GM19324 (cell line): Measurements from ENCODE around the gene ARL8A.
"Not testable (repeated sequence)": the region's sequence is repeated elsewhere in the genome, so short reads cannot be mapped to it uniquely, and the experiment has no call there.

ENCODE experiments used
- ATAC-seq: cut with Tn5 transposase; IDR thresholded peaks from one replicate; pipeline ENCODE4 v1.9.1; 2021; ENCODE audit warnings: mild to moderate bottlenecking, moderate library complexity; ENCODE audit not compliant: unreplicated experiment, low FRiP score

Gene ARL8A

DNA sequence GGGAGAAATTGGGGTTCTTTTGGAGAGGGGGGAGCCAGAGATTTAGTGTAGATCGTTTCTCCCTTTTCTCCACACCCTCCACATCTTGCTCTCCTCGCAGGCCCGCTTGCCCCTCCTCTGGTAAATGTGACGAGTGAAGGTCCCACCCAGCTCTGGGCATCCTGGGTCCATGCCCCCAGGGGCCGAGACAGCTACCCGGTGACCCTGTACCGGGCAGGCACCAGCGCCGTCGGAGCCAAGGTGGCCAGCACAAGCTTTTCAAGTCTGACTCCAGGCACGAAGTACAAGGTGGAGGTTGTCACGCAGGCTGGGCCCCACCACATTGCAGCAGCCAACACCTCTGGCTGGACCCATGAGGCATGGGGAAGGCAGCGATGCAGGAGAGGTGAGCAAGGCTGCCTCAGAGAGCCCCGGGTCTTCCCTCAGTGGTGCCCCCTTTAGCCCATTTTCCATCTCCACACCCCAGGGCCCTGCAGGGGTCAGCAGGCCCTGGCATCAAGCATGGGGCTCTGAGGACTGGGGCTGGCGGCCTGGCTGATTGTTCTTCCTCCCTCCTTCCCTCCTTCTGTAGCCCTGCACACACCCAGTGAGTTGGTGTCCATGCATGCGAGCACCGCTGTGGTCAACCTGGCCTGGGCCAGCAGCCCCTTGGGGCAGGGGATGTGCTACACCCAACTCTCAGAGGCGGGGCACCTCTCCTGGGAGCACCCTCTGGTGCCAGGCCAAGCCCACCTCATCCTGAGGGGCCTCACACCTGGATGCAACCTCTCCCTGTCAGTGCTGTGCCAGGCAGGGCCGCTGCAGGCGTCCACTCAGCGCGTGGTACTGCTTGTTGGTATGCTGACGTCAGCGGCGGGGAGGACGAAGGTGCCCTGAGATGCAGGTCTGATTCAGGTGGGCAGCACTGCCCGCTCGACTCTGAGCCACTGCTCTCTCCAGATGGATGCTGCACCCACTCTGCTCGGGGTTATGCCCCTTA lies 32.7 kb upstream of the ARL8A start:
- ATAC-seq = no peak

DNA sequence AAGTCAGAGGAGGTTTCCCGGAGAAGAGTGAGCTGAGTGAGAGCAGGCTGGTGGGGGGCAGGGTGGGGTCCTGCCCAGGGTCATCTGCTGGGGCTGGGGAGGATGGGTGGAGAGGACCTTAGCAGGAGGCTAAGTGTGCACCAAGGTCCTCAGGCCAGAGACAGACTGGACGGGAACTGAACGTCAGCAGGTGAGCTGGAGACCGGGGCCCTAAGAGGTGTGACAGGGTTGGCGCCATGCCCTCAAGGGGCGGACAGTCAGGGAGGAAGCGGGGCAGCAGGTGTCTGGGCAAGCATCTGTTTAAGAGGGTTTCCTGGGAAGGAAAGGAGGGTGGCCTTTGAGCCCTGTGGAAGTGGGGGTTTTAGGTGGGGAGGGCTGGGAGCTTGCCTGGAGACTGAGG lies 29.5 kb upstream of the ARL8A start:
- no peak for ATAC-seq

DNA sequence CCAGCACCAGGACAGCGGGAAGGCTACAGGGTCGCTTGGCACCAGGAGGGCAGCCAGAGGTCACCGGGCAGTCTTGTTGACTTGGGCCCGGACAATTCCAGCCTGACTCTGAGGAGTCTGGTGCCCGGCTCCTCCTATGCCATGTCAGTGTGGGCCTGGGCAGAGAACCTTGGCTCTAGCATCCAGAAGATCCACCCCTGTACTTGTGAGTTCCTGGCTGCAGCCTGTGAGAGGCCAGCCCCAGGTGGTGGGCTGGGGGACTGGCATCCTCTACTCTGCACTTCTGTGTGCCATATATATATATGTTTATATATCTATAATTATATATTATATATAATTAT lies 27.4 kb upstream of the ARL8A start:
- no peak for ATAC-seq

DNA sequence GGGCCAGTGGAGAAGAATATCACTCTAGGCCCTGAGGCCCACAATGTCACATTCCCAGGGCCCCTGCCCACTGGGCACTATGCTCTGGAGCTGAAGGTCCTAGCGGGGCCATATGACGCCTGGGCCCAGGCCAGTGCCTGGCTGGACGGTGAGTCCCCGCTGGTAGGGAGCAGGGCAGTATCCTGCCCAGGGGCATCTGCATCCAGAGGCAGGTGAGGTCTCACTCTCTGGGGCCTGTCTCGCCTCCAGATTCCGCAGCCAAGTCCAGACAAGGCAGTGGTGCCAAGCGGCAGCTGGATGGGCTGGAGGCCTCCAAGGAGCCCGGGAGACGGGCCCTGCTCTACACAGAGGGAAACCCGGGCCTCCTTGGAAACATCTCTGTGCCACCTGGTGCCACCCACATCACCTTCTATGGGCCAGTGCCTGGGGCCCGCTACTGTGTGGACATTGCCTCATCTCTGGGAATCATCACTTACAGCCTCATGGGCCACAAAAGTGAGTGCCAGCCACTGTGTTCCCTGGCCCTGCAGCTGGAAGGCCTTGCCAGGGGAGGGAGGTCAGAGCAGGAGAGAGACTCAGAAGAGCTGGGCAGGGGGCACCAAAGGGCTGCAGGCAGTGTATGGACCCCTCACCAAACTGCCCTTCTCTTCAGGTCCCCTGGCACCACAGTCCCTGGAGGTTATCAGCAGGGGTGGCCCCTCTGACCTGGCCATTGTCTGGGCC lies 26.9 kb upstream of the ARL8A start:
- ATAC-seq = no peak

DNA sequence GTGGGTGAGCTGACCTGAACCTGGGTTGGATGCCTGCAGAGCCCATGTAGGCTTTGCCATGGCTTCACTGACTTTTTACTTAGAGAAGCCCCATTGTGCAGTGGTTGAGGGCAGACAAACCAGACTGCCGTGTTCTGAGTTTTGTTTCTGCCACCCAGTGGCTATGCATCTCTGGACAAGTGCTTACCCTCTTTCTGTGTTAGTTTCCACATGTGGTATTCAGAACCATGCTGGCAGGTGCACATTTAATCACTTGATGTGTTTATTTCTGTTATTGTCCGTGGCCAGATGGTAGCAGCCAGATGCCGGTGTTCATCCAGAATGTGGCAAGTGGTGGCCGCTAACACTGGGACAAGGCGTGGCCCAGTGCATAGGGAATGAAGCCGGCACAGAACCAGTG lies 26.2 kb upstream of the ARL8A start:
- no peak for ATAC-seq

DNA sequence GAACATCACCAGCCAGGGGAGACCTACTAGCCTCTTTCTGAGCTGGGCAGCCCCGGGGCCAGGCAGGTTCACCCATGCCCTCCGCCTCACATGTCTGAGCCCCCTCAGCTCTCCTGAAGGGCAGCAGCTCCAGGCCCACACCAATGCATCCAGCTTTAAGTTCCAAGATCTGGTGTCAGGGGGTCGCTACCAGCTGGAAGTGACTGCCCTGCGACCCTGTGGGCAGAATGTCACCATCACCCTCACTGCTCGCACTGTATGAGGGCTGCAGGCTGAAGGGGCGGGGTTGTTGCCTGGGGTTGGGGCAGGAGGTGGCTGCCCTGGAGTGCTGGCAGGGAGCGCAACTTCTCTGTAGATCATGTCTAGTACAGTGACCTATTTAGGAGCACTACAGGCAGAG lies 24.3 kb upstream of the ARL8A start:
- no peak for ATAC-seq

DNA sequence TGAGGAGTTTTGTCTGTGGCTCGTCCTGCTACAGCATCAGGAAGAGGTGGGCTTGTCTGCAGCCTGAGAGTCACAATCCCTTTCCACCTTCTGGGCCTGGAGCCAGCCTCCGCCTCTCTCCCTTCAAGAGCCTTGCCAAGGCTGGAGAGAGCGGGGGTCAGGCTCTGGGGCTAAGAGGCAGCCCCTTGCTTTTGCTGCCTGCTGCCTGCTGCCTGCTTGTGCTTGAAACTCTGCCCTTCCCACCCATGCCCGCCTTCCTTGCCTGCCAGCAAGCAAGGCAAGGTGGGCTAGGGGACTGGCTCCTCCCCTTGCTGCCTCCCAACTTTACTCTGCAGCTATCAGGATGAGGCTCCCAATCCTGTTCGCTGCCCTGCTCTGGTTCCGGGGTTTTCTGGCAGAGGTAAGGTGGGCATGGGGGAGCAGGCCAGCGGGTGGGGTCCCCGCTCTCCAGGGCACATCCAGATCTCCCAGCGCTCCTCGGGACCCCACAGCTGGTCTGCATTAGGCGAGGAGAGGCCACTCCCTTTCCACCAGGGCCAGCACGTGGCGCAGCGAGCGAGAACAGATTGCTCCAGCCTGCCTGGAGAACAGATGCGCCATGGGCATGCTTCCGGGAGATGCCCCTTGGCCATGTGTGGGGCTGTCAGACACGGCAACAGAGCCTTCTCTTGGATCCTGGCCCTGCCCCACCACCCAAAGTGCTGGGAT lies 23.3 kb upstream of the ARL8A start:
- no peak for ATAC-seq

DNA sequence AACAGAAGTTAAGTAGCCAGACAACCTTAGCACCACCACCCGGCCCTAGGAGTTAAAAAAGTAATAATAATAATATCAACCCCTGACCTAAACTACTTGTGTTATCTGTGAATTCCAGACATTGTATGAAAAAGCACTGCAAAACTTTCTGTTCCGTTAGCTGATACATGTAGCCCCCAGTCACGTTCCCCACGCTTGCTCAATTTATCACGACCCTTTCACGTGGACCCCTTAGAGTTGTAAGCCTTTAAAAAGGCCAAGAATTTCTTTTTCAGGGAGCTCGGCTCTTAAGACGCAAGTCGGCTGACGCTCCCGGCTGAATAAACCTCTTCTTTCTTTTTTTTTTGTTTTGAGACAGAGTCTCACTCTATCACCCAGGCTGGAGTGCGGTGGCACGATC lies 22.5 kb upstream of the ARL8A start:
- not testable (repeated sequence) for ATAC-seq

DNA sequence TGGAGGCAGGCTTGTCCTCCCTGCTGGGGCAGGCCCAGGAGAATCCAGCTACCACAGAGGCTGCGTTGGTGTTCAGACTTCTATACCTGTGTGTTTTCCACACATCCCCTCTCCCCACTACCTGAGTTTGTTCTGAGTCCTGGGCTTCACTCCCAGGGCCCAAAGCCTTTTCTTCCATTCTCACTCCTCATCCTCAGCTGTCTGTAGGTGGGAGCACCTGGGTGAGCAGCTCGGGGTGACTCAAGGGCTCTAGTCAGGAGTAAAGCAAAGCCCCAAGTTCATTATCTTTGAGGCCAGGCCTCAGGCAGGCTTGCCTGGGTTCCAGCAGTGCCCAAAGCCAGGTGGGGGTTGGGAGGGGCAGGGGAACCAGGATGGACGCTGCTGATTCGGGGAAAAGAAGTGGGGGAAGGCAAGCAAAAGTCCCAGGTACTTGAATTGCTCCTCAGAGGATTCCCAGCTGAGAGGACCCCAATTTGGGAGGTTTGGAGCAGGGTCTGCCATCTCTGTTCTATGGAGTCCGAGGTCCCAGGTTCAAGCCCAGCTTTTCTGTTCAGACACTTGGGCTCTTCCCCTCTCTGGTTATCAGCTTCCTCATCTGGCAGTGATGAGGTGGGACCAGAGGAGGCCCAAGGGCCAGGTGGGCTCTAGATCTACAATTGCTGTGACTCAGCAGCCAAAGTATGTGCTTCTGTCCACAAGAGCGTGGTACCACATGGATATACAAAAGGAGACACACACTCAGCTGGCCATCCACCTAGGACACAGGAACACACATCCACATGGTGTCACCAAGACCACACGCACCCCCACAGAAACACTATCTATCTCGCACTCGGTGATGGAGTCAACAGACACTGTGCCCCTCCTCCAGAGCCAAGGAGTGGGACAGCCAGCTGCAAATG lies 21.7 kb upstream of the ARL8A start:
- ATAC-seq = no peak

DNA sequence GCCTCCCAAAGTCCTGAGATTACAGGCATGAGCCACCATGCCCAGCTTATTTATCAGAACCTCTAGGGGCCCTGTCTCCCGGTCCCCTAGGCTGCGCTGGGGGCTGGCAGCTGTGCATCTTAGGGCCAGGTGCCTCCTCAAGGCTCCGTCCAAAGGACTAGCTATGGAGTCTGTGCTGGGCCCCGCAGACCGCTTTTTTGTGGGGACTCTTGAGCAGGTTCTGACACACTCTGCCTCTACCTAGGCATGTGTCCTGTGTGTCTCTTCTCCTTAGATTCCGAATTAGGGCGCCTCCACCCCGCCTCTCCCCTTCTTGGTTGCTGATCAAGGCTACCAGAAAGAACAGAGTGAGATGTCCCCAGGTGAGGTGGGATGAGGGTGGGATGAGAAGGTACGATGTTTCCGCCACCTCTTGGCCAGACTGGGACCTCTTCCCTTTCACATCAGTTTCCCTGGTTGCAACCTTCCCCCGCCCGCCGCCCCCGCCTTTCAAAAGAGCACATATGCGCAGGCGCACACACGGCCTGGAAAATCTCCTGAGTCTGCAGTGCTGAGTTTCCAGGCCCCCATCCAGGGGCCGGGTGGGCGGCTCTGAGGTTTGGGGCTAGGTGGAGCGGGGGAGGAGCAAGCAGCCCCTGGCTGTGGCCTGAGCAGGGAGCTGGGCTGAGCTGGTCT lies 20.9 kb upstream of the ARL8A start:
- ATAC-seq = no peak

DNA sequence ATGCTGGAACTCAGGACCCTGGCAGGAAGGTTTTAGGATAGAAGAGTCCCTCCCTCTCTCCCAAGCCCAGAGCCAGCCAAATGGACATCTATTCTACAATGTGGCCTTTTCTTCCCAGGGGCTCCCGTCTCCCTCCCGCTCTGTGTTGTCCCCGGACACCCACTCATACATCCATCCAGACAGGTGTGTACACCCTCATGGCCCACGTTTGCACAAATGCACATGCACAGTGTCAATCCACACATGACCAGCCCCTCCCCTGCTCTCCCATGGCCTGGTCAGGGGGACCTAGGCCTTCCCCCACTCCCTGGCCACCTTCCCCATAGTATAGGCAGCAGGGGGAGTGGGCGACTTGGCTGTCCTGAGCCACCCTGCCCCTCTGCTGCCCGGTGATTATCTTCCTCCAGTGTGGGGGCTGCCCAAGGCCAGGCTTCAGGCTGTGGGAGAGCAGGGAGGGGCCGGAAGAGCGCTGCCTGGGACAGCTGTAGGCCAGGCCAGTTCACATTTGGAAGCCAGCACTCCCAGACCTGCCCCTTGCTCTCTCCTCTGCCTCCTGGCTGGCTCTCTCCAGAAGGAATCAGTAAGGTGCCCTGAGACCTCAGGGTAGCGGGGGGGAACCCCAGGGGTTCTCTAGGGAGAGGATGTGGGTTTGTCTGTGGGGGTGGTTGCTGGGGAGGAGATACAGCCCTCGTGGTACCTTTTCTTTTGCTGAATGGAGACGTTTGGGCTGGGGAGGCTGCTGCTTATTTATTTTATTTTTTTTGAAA lies 19.9 kb upstream of the ARL8A start:
- ATAC-seq = peak; percentile 40

DNA sequence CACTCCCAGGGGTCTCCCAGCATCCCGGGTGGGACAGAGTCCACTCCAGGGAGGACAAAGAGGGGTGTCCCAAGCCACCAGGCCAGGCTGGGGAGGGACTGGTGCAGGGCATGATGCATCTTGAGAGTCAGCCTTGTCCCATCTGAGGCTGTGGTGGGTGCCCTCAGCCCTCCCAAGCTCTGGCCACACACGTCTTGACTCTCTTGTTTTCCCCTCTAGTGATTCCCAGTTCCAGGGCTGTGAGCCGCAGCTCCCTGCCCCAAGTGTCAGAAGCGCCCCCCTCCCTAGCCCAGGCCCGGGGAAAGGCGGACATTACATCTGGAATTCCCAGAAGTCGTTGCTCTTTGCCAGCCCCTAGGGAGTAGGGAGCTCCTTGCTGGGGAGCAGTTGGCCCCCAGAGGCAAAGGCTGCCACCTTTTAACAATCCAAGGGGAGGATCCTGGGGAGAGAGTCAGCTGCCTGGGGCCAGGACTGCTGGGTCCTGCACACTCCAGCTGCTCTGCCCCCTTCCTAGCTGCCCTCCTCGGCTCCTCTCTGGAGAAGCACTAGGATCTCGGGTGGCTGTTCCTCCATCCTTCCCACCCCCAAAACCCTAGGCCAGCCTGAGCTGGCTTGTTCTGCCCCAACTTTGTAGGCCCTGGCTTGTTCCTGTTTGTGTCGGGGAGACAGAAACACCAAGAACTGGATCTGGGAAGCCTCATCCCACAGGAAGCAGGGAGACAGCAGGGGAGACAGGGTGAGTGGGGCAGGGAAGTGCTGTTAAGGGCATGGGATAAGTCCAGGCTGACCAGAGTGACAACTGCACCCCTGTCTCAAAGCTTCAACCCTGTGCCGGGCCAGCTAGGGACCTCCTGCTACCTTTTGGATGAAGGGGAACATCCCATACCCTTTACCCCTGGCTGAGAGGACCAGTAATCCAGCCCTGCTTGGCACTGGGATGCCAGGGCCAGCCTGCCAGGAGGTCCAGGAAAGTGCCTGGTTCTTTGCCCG lies 19.0 kb upstream of the ARL8A start:
- no peak for ATAC-seq

DNA sequence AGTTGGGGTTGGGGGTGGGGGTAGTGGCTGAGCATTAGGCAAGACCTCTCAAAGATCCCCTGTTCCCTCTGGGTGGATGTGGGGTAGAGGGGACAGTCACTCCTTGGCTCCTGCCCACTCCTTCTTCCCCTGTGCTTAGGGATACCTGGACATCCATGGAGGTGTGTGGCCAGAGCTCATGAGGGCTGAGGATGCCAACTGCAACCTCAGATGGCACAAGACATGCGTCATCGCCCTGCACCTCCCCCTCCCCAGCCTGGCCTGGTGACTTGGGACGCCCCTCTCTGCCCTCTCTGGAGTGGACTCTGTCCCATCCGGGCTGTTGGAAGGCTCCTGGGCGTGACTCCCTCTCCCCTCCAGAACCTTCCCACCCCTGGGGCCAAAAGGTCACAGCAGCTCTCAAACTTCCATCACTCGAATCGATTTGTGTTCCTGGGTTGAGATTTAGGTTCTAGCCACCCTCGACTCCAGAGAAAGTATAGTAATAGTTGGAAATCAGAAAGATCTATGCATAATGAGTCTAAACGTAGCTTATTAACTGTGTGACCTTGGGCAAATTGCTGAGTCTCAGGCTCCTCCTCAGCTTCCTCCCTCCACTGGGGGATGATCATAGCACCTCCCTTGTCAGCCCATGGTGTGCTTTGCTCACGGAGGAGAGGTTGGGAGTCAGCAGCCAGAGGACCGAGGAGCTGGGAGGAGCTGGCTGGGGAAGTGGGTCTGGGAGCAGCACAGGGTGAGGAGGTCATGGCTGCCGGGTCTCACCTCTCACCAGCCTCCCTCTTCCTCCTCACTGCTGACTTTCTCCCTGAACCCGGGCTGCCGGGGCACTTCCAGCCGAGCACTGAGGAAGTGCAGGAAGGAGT lies 18.1 kb upstream of the ARL8A start:
- ATAC-seq = no peak

DNA sequence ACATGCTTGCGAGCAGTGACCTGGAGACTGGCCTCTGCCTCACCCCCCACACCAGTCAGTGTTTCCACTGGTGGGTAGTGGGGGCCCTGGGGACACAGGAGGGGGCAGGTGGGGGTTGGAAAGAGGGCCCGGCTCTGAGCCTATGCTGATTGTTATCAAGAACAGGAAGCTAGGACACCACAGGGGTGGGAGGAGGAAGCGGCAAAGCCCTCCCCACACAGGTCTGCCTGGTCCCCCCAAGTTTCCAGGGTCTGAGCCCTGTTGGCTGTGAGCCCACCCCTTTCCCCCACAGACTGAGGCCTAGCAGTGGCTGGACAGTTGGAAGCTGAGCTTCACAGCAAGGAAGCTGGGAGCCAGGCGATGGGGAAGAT lies 17.5 kb upstream of the ARL8A start:
- no peak for ATAC-seq

DNA sequence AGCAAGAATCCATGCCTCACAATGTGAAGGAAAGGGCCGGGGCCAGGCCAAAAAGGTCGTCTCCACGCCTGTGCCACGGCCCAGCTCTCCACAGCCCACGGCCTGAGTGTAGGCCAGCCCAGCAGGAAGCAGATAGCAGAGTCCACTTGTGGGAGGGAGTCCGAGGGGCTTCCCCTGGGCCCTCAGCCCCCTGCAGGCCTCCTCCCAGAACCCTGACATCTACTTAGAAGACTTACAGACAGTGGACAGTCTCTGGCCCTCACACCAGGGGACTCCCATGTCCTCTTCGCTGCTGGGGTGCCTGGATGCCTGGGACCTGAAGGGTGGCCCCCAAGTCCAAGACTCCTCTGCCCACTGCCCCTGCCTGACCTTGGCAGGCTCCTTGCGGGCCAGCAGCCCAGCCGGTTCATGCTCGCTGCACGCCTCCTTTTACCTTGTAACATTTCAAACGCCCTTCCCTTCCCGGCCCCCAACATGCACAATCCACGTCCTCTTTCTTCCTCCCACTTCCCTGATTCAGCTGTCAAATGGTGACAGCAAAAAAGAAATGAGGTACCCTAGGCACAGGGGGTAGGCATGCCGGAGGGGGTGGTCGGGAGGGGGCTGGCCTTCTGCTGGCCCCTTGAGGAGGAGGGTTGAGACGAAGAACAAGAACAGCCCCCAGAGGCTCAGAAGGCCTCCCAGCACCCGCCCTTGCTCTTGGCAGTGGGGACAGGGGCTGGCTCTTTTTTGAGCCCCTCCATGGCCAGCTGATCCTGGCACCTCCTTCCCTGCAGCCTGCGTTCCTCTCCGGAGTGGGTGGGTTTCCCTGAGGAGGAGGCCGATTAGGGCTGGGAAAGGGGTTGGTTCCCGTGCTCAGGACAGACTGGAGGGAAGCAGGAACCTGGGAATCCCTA lies 16.9 kb upstream of the ARL8A start:
- no peak for ATAC-seq

DNA sequence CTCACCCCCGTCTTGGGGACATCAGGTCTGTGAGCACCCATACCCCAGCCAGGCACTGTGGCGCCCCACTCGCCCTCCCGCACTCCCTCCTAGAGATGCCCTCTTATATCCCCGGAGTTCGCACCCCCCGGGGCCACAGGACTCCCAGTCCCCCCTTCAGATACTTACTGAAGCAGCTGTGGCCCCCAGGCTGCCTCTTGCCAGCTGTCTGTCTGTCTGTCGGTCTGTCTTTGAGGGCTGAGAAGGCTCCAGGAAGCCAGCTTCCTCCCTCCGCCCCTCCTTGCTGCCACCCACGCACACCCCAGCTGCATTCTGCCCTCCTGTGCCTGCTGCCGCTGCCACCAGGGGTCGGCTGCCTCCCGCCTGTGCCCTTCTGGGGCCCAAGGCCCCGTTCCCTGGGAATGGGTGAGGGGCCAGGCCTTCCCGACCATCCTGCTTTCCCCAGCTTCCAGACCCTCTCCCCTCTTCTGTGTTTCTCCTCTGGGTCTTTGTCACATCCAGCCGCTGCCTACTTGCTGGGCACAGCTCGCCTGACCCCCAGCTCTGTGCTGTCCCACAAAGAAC lies 15.9 kb upstream of the ARL8A start, which contains the start of gene PTPN7:
PTPN7 (minus strand) TSS at position 226 of the 564 bp plus-strand sequence. CDS start 1,200 bp downstream, outside the sequence.
- ATAC-seq = peak; percentile 51
